ENCODE results near the gene MROH2A.
"Not testable (repeated sequence)": the region's sequence is repeated elsewhere in the genome, so short reads cannot be mapped to it uniquely, and the experiment has no call there.

Gene MROH2A

GRCh38 chr2:233778030-233778429 is at the start of gene MROH2A:
TSS of gene MROH2A (plus strand) at chr2:233778330. CDS start at chr2:233779359, 1,029 bp downstream.
- no peak for DNase-seq

- DNase-seq: no peak
Observed at GRCh38 chr2:233728723-233729301, 49.3 kb upstream of the MROH2A start, which contains the start of gene UGT1A3. TSS of gene UGT1A3 (plus strand) at chr2:233729042. CDS start at chr2:233729127, 85 bp downstream.

GRCh38 chr2:233736868-233737653 is 41.1 kb upstream of the MROH2A start:
- DNase-seq: not testable (repeated sequence)

GRCh38 chr2:233740870-233741269 is 37.3 kb upstream of the MROH2A start:
- DNase-seq: no peak

GRCh38 chr2:233743464-233744259 is 34.5 kb upstream of the MROH2A start:
- DNase-seq: no peak

GRCh38 chr2:233745073-233745755 is 32.9 kb upstream of the MROH2A start:
- DNase-seq: no peak

- DNase-seq: not testable (repeated sequence)
Observed at GRCh38 chr2:233745838-233746237, 32.3 kb upstream of the MROH2A start.

GRCh38 chr2:233746475-233747282 is 31.5 kb upstream of the MROH2A start:
- no peak for DNase-seq

- no peak for DNase-seq
Observed at GRCh38 chr2:233747283-233747544, 30.9 kb upstream of the MROH2A start.

- DNase-seq: not testable (repeated sequence)
Observed at GRCh38 chr2:233750689-233751088, 27.4 kb upstream of the MROH2A start.

- not testable (repeated sequence) for DNase-seq
Observed at GRCh38 chr2:233751212-233752009, 26.7 kb upstream of the MROH2A start.

GRCh38 chr2:233754872-233755611 is 23.1 kb upstream of the MROH2A start:
- no peak for DNase-seq

GRCh38 chr2:233756429-233757081 is 21.6 kb upstream of the MROH2A start:
- DNase-seq: no peak

GRCh38 chr2:233758141-233758540 is 20.0 kb upstream of the MROH2A start:
- DNase-seq: no peak

- no peak for DNase-seq
Observed at GRCh38 chr2:233758849-233759248, 19.3 kb upstream of the MROH2A start.

- no peak for DNase-seq
Observed at GRCh38 chr2:233760043-233760442, 18.1 kb upstream of the MROH2A start, which contains the start of gene UGT1A1. TSS of gene UGT1A1 (plus strand) at chr2:233760270. CDS start at chr2:233760288, 18 bp downstream.

- no peak for DNase-seq
Observed at GRCh38 chr2:233761040-233761769, 16.9 kb upstream of the MROH2A start.

GRCh38 chr2:233764264-233764663 is 13.9 kb upstream of the MROH2A start:
- DNase-seq: no peak

GRCh38 chr2:233764761-233765160 is 13.4 kb upstream of the MROH2A start:
- DNase-seq: no peak

Measured in MV-4-11 (cell line).